SK-N-MC (cell line): ENCODE data around the gene THYN1.

Source experiments
- EZH2 ChIP-seq: fragments of 200-600 bp; sonication (generic); IDR thresholded peaks from one replicate; pipeline ENCODE4 v1.6.1; 2017; ENCODE audit warnings: antibody characterized with exemption
- FOXP2 ChIP-seq: optimal IDR thresholded peaks from 2 replicates; pipeline ENCODE3; 2011; ENCODE audit warnings: mild to moderate bottlenecking, moderate library complexity; ENCODE audit not compliant: insufficient read depth; ENCODE audit errors: extremely low read length, control extremely low read depth
- POLR2AphosphoS5 ChIP-seq: IDR thresholded peaks from 2 replicates; pipeline ENCODE4 v1.6.1; 2012; ENCODE audit warnings: mild to moderate bottlenecking, low read depth, low read length, borderline replicate concordance

GRCh38 chr11:134202661-134203060 lies 50.5 kb downstream of the THYN1 start:
- TF ChIP-seq FOXP2 = no peak
- no peak for TF ChIP-seq POLR2AphosphoS5
- no peak for TF ChIP-seq EZH2
